HEK293 (cell line): ENCODE measurements around the gene TMIE.

ENCODE experiments used
- CTCF ChIA-PET: fragments of 350-600 bp; formaldehyde crosslinking; extraction: SDS; loops from one replicate; lab custom pipeline; 2021; ENCODE audit warnings: antibody characterized with exemption; lab: Yijun Ruan, JAX
- POLR2A ChIA-PET: fragments of 300-600 bp; formaldehyde crosslinking; extraction: SDS; loops from one replicate; lab custom pipeline; 2020; ENCODE audit warnings: antibody characterized with exemption, inconsistent platforms; lab: Yijun Ruan, JAX
- H3K27ac ChIP-seq: fragments of 200-500 bp; sonication (Bioruptor generic); 2 replicates; pipeline ENCODE4 v1.5.1; 2014; ENCODE audit warnings: low read depth, low read length, control low read depth, inconsistent platforms; ENCODE audit errors: extremely low read depth
- H3K36me3 ChIP-seq, 2 experiments: fragments of 200-500 bp in 1 of 2; sonication (Bioruptor generic) in 1 of 2; 1 replicate in 1 of 2; 2 replicates in 1 of 2; pipeline ENCODE4 v1.5.1; 2014 to 2017; ENCODE audit warnings: inconsistent platforms in 2 of 2, low read length in 2 of 2; ENCODE audit not compliant: control insufficient read depth in 2 of 2, insufficient read depth in 1 of 2
- H3K4me1 ChIP-seq: fragments of 200-500 bp; sonication (Bioruptor generic); 2 replicates; pipeline ENCODE4 v1.5.1; 2014; ENCODE audit warnings: mild to moderate bottlenecking, low read length, inconsistent platforms; ENCODE audit not compliant: control insufficient read depth, insufficient read depth
- H3K4me3 ChIP-seq: 2 replicates; pipeline ENCODE4 v1.5.1; 2011; ENCODE audit warnings: low read depth, mild to moderate bottlenecking, control low read depth, low read length, moderate library complexity
- H3K9me3 ChIP-seq: fragments of 200-500 bp; sonication (Bioruptor generic); 2 replicates; pipeline ENCODE4 v1.5.1; 2014; ENCODE audit warnings: low read depth, low read length, inconsistent platforms; ENCODE audit not compliant: control insufficient read depth, insufficient read depth
- BCL11A ChIP-seq: fragments of 450-650 bp; formaldehyde crosslinking; IDR thresholded peaks from 2 replicates; pipeline ENCODE4 v1.5.1; 2016; ENCODE audit warnings: low read depth, missing biosample characterization, missing genetic modification characterization
- HOXC10 ChIP-seq: sonication (generic); formaldehyde crosslinking; IDR thresholded peaks from 2 replicates; pipeline ENCODE4 v1.8.1; 2023; ENCODE audit warnings: mild to moderate bottlenecking, missing genetic modification reagents
- MYNN ChIP-seq: fragments of 450-650 bp; formaldehyde crosslinking; IDR thresholded peaks from 2 replicates; pipeline ENCODE4 v1.5.1; 2016; ENCODE audit warnings: missing biosample characterization, missing genetic modification characterization, borderline replicate concordance
- REPIN1 ChIP-seq: fragments of 450-650 bp; formaldehyde crosslinking; IDR thresholded peaks from 2 replicates; pipeline ENCODE4 v1.5.1; 2017; ENCODE audit warnings: missing biosample characterization, missing genetic modification characterization, low read depth
- SCRT1 ChIP-seq: fragments of 450-650 bp; formaldehyde crosslinking; IDR thresholded peaks from 2 replicates; pipeline ENCODE4 v1.5.1; 2016; ENCODE audit warnings: missing biosample characterization, missing genetic modification characterization, borderline replicate concordance
- TCF7L2 ChIP-seq: IDR thresholded peaks from 2 replicates; pipeline ENCODE4 v1.6.1; 2011; ENCODE audit warnings: low read depth, mild to moderate bottlenecking, inconsistent platforms, low read length, moderate library complexity, borderline replicate concordance
- ZFP3 ChIP-seq: fragments of 450-650 bp; formaldehyde crosslinking; IDR thresholded peaks from 2 replicates; pipeline ENCODE4 v1.5.1; 2016; ENCODE audit warnings: low read depth, missing biosample characterization, missing genetic modification characterization
- ZFP37 ChIP-seq: fragments of 450-650 bp; formaldehyde crosslinking; IDR thresholded peaks from 2 replicates; pipeline ENCODE4 v1.5.1; 2016; ENCODE audit warnings: missing biosample characterization, missing genetic modification characterization
- ZNF132 ChIP-seq: fragments of 450-650 bp; formaldehyde crosslinking; IDR thresholded peaks from 2 replicates; pipeline ENCODE4 v1.5.1; 2017; ENCODE audit warnings: missing biosample characterization, missing genetic modification characterization, borderline replicate concordance
- ZNF140 ChIP-seq: fragments of 450-650 bp; formaldehyde crosslinking; IDR thresholded peaks from 2 replicates; pipeline ENCODE4 v1.5.1; 2016; ENCODE audit warnings: missing biosample characterization, missing genetic modification characterization
- ZNF274 ChIP-seq, 2 experiments: fragments of 200-500 bp in 1 of 2; fragments of 450-650 bp in 1 of 2; sonication (Bioruptor generic) in 1 of 2; formaldehyde crosslinking in 1 of 2; IDR thresholded peaks; 2 replicates each; pipeline versions ENCODE4 v1.5.1 to v1.6.1; 2014 to 2016; ENCODE audit warnings: borderline replicate concordance in 1 of 2, inconsistent platforms in 1 of 2, low read length in 1 of 2, missing biosample characterization in 1 of 2, missing genetic modification characterization in 1 of 2
- ZNF292 ChIP-seq: fragments of 450-650 bp; formaldehyde crosslinking; IDR thresholded peaks from 2 replicates; pipeline ENCODE4 v1.5.1; 2016; ENCODE audit warnings: low read depth, missing biosample characterization, missing genetic modification characterization, borderline replicate concordance
- ZNF426 ChIP-seq: fragments of 450-650 bp; formaldehyde crosslinking; IDR thresholded peaks from 2 replicates; pipeline ENCODE4 v1.5.1; 2017; ENCODE audit warnings: missing biosample characterization, missing genetic modification characterization, mild to moderate bottlenecking, inconsistent platforms, moderate library complexity
- ZNF548 ChIP-seq: fragments of 450-650 bp; formaldehyde crosslinking; IDR thresholded peaks from 2 replicates; pipeline ENCODE4 v1.5.1; 2016; ENCODE audit warnings: missing biosample characterization, missing genetic modification characterization
- ZNF596 ChIP-seq: fragments of 450-650 bp; IDR thresholded peaks from 2 replicates; pipeline ENCODE4 v1.5.0; 2018; ENCODE audit warnings: missing biosample characterization, mild to moderate bottlenecking, missing genetic modification characterization, moderate library complexity
- ZNF624 ChIP-seq: fragments of 450-650 bp; formaldehyde crosslinking; IDR thresholded peaks from 2 replicates; pipeline ENCODE4 v1.5.1; 2017; ENCODE audit warnings: missing biosample characterization, missing genetic modification characterization
- ZNF654 ChIP-seq: fragments of 450-650 bp; formaldehyde crosslinking; IDR thresholded peaks from 2 replicates; pipeline ENCODE4 v1.5.1; 2016; ENCODE audit warnings: low read depth, missing biosample characterization, missing genetic modification characterization
- ZNF747 ChIP-seq: fragments of 450-650 bp; formaldehyde crosslinking; IDR thresholded peaks from 2 replicates; pipeline ENCODE4 v1.5.1; 2016; ENCODE audit warnings: missing biosample characterization, missing genetic modification characterization
- ZNF843 ChIP-seq: fragments of 450-650 bp; formaldehyde crosslinking; IDR thresholded peaks from 2 replicates; pipeline ENCODE4 v1.5.1; 2016; ENCODE audit warnings: missing biosample characterization, missing genetic modification characterization
- TF ChIP-seq, protein P1 (sequence below): fragments of 450-650 bp; formaldehyde crosslinking; IDR thresholded peaks from 2 replicates; pipeline ENCODE4 v1.5.1; 2016; ENCODE audit warnings: missing biosample characterization, missing genetic modification characterization
- TF ChIP-seq, protein P2 (sequence below): fragments of 450-650 bp; formaldehyde crosslinking; IDR thresholded peaks from 2 replicates; pipeline ENCODE4 v1.5.1; 2016; ENCODE audit warnings: missing biosample characterization, missing genetic modification characterization
- TF ChIP-seq, protein P3 (sequence below): fragments of 450-650 bp; formaldehyde crosslinking; IDR thresholded peaks from 2 replicates; pipeline ENCODE4 v1.5.1; 2016; ENCODE audit warnings: missing biosample characterization, missing genetic modification characterization

The TMIE gene

DNA sequence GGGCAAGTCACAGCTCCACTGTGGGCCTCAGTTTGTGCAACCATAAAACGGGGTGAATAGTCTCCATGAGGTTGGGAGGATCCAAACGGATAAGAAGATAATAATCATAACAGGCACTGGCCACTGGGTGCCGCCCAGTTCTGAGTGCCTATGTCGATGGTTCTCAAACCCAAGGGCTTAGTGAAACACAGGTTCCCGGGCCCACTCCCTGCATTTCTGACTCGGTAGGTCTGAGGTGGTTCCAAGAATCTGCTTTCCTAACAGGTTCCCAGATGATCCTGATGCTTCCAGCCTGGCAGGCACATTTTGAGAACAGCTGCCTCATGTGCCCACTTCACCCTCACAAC is 28.9 kb upstream of the TMIE start:
- POLR2A ChIA-PET = no interaction called here
- H3K4me3 ChIP-seq = no peak overlapping the region
- no peaks in the 10 kb centered on the region for H3K36me3 ChIP-seq
- no peaks in the 10 kb centered on the region for H3K9me3 ChIP-seq
- no peak overlapping the region for H3K27ac ChIP-seq
- TF ChIP-seq ZNF274 (IDR thresholded peaks at IDR 0.05; ENCODE audit: low read length) (no peak), ZNF274 (tag by site-specific recombination; IDR thresholded peaks at IDR 0.05; ENCODE audit: borderline replicate concordance) (no peak)
- no peaks in the 10 kb centered on the region for H3K4me1 ChIP-seq
- CTCF ChIA-PET = no interaction called here

DNA sequence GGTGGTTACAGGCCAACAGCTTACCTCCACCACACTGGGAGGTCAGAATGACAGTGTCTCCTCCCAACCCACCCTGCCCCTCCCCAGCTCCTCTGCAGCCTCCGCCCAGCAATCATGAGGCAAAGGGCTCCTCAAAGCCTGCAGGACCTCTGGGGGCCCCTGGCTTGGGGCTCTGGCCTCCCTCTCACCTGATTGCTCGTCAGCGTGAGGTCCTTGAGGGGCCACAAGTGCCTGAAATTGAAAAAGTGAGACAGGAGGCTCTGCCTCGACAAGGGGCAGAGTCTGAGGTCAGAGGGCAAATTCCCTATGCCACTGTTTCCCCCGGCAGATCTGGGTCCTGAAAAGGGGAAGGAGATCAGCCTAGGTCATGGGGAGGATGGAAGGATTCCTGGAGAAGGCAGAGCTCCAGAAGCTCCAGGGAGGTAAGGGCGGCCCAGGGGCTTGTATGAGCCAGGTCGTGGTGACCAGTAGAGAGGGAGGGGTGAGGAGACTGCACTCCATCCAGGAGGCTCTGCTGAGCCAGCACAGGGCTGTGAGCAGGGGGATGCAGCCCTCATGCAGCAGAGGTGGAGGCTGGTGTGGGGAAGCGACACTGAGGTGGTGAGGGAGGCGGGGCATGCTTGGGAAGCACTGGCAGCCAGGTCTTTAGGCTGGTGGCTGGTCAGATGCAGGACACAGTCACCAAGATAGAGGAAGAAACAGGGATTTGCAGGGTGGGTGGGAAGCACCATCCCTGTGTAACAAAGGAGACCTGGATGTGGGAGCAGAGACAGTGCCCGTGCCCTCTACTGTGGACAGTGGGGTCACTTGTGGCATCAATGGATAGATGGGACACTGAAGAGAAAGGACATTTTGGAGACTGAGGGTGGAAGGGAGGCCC is 27.8 kb upstream of the TMIE start:
- no peaks in the 10 kb centered on the region for H3K9me3 ChIP-seq
- POLR2A ChIA-PET = no interaction called here
- H3K36me3 ChIP-seq = no peaks in the 10 kb centered on the region
- H3K4me3 ChIP-seq = no peak overlapping the region
- H3K27ac ChIP-seq = no peak overlapping the region
- TF ChIP-seq ZNF140 (tag by site-specific recombination) = no peak
- no peak for TF ChIP-seq SCRT1 (tag by site-specific recombination)
- no peak for TF ChIP-seq BCL11A
- TF ChIP-seq MYNN (tag by site-specific recombination) = no peak
- TF ChIP-seq ZFP37 (tag by site-specific recombination) = no peak
- TF ChIP-seq TCF7L2 = no peak
- TF ChIP-seq, protein P1, sequence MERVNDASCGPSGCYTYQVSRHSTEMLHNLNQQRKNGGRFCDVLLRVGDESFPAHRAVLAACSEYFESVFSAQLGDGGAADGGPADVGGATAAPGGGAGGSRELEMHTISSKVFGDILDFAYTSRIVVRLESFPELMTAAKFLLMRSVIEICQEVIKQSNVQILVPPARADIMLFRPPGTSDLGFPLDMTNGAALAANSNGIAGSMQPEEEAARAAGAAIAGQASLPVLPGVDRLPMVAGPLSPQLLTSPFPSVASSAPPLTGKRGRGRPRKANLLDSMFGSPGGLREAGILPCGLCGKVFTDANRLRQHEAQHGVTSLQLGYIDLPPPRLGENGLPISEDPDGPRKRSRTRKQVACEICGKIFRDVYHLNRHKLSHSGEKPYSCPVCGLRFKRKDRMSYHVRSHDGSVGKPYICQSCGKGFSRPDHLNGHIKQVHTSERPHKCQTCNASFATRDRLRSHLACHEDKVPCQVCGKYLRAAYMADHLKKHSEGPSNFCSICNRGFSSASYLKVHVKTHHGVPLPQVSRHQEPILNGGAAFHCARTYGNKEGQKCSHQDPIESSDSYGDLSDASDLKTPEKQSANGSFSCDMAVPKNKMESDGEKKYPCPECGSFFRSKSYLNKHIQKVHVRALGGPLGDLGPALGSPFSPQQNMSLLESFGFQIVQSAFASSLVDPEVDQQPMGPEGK (tag by site-specific recombination) = no peak
- TF ChIP-seq REPIN1 = no peak
- TF ChIP-seq ZNF426 (tag by site-specific recombination) = no peak
- TF ChIP-seq, protein P2, sequence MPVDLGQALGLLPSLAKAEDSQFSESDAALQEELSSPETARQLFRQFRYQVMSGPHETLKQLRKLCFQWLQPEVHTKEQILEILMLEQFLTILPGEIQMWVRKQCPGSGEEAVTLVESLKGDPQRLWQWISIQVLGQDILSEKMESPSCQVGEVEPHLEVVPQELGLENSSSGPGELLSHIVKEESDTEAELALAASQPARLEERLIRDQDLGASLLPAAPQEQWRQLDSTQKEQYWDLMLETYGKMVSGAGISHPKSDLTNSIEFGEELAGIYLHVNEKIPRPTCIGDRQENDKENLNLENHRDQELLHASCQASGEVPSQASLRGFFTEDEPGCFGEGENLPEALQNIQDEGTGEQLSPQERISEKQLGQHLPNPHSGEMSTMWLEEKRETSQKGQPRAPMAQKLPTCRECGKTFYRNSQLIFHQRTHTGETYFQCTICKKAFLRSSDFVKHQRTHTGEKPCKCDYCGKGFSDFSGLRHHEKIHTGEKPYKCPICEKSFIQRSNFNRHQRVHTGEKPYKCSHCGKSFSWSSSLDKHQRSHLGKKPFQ (tag by site-specific recombination) = no peak
- no peak for TF ChIP-seq ZNF596
- no peak for TF ChIP-seq HOXC10 (CRISPR knock-in tag)
- TF ChIP-seq ZNF132 = no peak
- TF ChIP-seq ZNF624 (tag by site-specific recombination) = no peak
- TF ChIP-seq, all 188 proteins: peak for 0
- CTCF ChIA-PET = no interaction called here
- H3K4me1 ChIP-seq = no peaks in the 10 kb centered on the region

DNA sequence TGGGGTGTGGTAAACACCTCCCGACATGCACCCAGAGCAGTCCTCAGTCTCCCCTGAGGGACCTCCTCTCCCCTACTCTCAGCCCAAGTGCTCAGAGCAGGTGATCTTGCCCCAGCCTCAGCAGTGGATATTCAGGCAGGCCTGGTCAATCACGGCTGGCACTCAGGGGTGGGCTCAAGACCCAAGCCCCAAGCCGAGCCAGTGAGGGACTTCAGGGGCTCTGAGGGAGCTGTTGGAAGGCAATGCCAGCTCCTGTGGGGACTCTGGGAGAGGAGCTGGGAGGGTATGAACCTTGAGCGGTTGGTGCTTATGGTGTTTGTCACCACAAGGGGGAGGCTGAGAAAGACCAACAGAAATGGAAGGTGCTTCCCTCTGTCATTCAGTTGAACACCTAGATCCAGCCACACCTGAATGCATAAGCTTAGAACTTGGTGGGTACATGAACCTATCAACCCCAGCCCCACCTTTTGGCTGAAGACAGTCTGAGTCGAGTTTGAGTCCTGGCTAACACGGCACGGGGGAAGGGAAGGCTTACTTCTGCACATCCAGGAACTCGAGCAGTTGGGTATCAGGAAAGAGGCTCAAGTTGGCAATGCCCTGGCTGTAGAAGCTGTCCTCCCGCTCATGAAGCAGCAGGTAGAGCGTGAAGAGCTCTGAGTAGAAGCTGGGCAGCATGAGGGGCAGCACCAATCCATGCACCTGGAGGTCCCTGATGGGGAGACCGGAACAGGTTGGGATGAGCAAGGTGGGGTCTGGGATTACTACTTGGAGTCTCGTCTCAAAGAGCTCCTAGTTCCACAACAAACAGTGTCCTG is 27.0 kb upstream of the TMIE start:
- ChIA-PET CTCF (interaction anchor here (0.5 to 0.7 kb wide), 2 partner anchors 13 to 1115 kb away, joined by 3 read pairs; no protein-coding TSS in a partner anchor), POLR2A (no interaction called here)
- TF ChIP-seq ZNF292 (no peak), ZNF132 (no peak), ZFP3 (tag by site-specific recombination) (no peak), ZNF843 (tag by site-specific recombination) (no peak), ZNF654 (no peak), ZNF548 (no peak), ZNF747 (tag by site-specific recombination) (no peak)
- TF ChIP-seq, protein P3, sequence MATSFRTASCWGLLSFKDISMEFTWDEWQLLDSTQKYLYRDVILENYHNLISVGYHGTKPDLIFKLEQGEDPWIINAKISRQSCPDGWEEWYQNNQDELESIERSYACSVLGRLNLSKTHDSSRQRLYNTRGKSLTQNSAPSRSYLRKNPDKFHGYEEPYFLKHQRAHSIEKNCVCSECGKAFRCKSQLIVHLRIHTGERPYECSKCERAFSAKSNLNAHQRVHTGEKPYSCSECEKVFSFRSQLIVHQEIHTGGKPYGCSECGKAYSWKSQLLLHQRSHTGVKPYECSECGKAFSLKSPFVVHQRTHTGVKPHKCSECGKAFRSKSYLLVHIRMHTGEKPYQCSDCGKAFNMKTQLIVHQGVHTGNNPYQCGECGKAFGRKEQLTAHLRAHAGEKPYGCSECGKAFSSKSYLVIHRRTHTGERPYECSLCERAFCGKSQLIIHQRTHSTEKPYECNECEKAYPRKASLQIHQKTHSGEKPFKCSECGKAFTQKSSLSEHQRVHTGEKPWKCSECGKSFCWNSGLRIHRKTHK (tag by site-specific recombination) = no peak
- Histone ChIP-seq H3K9me3 (no peaks in the 10 kb centered on the region), H3K4me1 (no peaks in the 10 kb centered on the region), H3K4me3 (no peak overlapping the region), H3K27ac (no peak overlapping the region), H3K36me3 (no peaks in the 10 kb centered on the region)
